ENCODE measurements around the gene PARD3B.

DNA sequence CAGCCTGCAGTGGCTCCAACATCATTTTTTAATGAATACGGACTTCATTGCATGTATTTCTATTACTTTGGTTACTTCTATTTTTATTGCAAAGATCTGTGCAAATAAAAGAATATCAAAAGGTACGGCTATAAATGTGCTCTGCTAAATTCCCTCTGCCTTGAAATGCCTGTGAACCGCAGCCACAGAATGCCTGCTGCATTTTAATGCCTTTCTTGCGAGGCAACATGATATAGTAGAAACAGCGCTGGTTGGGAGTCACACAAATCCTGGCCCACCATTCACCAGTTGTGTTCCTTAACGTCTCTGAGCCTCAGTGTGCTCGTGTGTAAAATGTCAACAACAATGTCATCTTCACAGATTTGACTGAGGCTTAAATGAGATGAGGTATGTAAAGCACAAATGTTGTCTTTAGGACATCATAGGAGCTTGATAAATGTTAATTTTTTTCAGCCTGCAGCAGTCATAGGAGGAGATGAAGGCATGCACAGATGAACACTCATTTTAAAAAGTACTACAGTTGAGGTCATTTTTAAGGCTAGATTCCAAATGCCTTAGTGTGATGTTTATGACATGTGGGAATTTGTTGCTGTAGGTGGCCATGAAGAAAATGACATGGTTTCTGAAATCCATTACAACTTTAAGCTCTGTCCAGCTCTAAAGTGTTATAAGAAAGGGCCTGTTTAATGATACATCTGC, 949.4 kb downstream of the PARD3B start:
- TF ChIP-seq CTCF (conservative IDR thresholded peaks at IDR 0.05) (no peak), EZH2 (IDR thresholded peaks at IDR 0.05; ENCODE audit: low read depth) (no peak)

Data from PC-9 (cell line).